Measurements from ENCODE around the gene RNF157. TPM values are rescaled to one million over a fixed set of nuclear protein-coding genes. Genes with fewer than 3 reads are reported as not detected.
A peak's percentile ranks its signal among the peaks of the same experiment; 100 is the strongest.

RNF157 gene
- total and polyA plus RNA-seq, 3 experiments from 2014 or later: 10.7 to 13.9 (median 13.9) TPM

DNA sequence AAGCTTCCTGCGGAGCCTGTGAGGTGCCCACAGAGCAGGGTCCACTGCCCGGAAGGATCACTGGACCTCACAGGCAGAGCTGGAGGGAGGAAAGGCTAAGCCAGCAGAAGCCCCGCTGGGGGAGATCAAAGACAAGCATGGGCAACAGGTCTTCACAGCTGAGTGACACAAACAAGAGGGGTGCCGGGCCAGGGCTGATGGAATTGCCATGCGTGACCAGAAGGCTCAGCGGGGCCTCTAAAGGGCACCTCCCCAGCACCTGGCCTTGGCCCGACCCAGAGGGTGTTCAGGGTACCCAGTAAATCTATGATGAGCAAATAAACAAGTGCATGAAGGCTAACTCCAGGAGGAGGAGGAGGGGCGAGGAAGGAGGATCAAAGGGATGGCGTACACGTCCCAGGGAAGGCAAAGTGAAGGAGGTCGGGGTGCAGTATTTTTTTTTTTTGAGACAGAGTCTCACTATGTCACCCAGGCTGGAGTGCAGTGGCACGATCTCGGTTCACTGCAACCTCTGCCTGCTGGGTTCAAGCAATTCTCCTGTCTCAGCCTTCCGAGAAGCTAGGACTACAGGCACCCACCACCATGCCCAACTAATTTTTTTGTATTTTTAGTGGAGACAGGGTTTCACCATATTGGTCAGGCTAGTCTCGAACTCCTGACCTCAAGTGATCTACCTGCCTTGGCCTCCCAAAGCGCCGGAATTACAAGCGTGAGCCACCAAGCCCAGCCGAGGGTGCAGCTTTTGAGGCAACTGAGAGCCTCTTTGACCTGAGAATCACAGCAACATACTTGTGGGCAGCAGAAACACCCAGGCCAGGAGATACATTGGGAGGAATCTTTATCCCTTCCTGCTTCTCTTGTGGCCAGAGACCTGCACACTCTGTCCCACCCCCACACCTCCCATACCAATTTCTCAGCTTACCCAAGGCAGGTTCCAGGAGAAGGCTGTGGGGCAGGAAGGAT, 120.6 kb downstream of the RNF157 start:
- peaks cover 3 to 10% (median 5%) of the 10 kb centered on the region in 3 donors for H3K4me1 Mint-ChIP-seq
- POLR2A ChIA-PET: interaction anchor here (0.6 kb wide), 1 partner anchor 17 kb away, joined by 4 read pairs; no protein-coding TSS in a partner anchor
- no peak overlapping the region for H3K27ac Mint-ChIP-seq

GRCh38 chr17:76115138-76115754, 125.0 kb downstream of the RNF157 start:
- Mint-ChIP-seq H3K9me3 (no peaks in the 10 kb centered on the region), H3K27ac (no peak overlapping the region), H3K4me1 (no peaks in the 10 kb centered on the region), H3K27me3 (no peaks in the 10 kb centered on the region), H3K4me3 (no peak overlapping the region), H3K36me3 (peaks cover 0 to 2% (median 0%) of the 10 kb centered on the region in 3 donors)
- Histone ChIP-seq H3K9me3 (ENCODE audit: low read length) (no peaks in the 10 kb centered on the region), H3K27me3 (ENCODE audit: insufficient read depth, low read length, poor library complexity, severe bottlenecking) (no peaks in the 10 kb centered on the region), H3K36me3 (ENCODE audit: insufficient read depth, low read length) (no peaks in the 10 kb centered on the region), H3K4me3 (ENCODE audit: low read length) (no peak overlapping the region), H3K4me1 (ENCODE audit: insufficient read depth, low read length) (no peaks in the 10 kb centered on the region), H3K27ac (ENCODE audit: low read depth, low read length) (no peak overlapping the region)
- DNase-seq: no peak
- CTCF ChIA-PET: interaction anchor here (1.3 to 16.0 kb wide), 5 partner anchors 9 to 186 kb away, joined by 3 to 227 read pairs (median 4); partner anchors contain the start of gene EXOC7
- POLR2A ChIA-PET: no interaction called here

More for the DNA sequence above, 120.6 kb downstream of the RNF157 start:
- Mint-ChIP-seq H3K27me3 (no peaks in the 10 kb centered on the region), H3K4me3 (no peak overlapping the region), H3K9me3 (no peaks in the 10 kb centered on the region), H3K36me3 (no peaks in the 10 kb centered on the region)
- Histone ChIP-seq H3K27me3 (ENCODE audit: insufficient read depth, low read length, poor library complexity, severe bottlenecking) (no peaks in the 10 kb centered on the region), H3K27ac (ENCODE audit: low read depth, low read length) (no peak overlapping the region), H3K4me3 (ENCODE audit: low read length) (no peak overlapping the region), H3K4me1 (ENCODE audit: insufficient read depth, low read length) (no peaks in the 10 kb centered on the region), H3K36me3 (ENCODE audit: insufficient read depth, low read length) (no peaks in the 10 kb centered on the region), H3K9me3 (ENCODE audit: low read length) (no peaks in the 10 kb centered on the region)
- DNase-seq: no peak
- CTCF ChIA-PET: interaction anchor here (0.8 to 16.0 kb wide), 13 partner anchors 10 to 265 kb away, joined by 3 to 227 read pairs (median 4); no protein-coding TSS in a partner anchor

GRCh38 chr17:76111956-76112355, 128.3 kb downstream of the RNF157 start:
- Mint-ChIP-seq H3K4me3 (no peak overlapping the region), H3K9me3 (no peaks in the 10 kb centered on the region), H3K27ac (no peak overlapping the region), H3K27me3 (no peaks in the 10 kb centered on the region), H3K36me3 (peaks cover 0 to 2% (median 0%) of the 10 kb centered on the region in 3 donors), H3K4me1 (no peaks in the 10 kb centered on the region)
- no peak for DNase-seq
- ChIA-PET CTCF (interaction anchor here (0.7 to 1.2 kb wide), 3 partner anchors 70 to 168 kb away, joined by 3 to 5 read pairs (median 3); no protein-coding TSS in a partner anchor), POLR2A (no interaction called here)
- H3K9me3 ChIP-seq (ENCODE audit: low read length): no peaks in the 10 kb centered on the region
- no peaks in the 10 kb centered on the region for H3K4me1 ChIP-seq (ENCODE audit: insufficient read depth, low read length)
- H3K27ac ChIP-seq (ENCODE audit: low read depth, low read length): no peak overlapping the region
- no peaks in the 10 kb centered on the region for H3K36me3 ChIP-seq (ENCODE audit: insufficient read depth, low read length)
- H3K27me3 ChIP-seq (ENCODE audit: insufficient read depth, low read length, poor library complexity, severe bottlenecking): no peaks in the 10 kb centered on the region
- no peak overlapping the region for H3K4me3 ChIP-seq (ENCODE audit: low read length)

- Mint-ChIP-seq H3K36me3 (peaks cover 0 to 14% (median 0%) of the 10 kb centered on the region in 3 donors), H3K9me3 (no peaks in the 10 kb centered on the region), H3K4me3 (no peak overlapping the region), H3K27me3 (peaks cover 0 to 2% of the 10 kb centered on the region in 2 donors), H3K4me1 (peaks cover 12 to 22% (median 12%) of the 10 kb centered on the region in 3 donors), H3K27ac (no peak overlapping the region)
- H3K27ac ChIP-seq (ENCODE audit: low read depth, low read length): no peak overlapping the region
- H3K4me1 ChIP-seq (ENCODE audit: insufficient read depth, low read length): peaks cover 12% of the 10 kb centered on the region
- CTCF ChIA-PET: interaction anchor here (0.7 to 6.6 kb wide), 8 partner anchors 11 to 99 kb away, joined by 3 to 30 read pairs (median 3); no protein-coding TSS in a partner anchor
- DNase-seq: no peak
- H3K27me3 ChIP-seq (ENCODE audit: insufficient read depth, low read length, poor library complexity, severe bottlenecking): no peaks in the 10 kb centered on the region
- no peaks in the 10 kb centered on the region for H3K36me3 ChIP-seq (ENCODE audit: insufficient read depth, low read length)
- no peak overlapping the region for H3K4me3 ChIP-seq (ENCODE audit: low read length)
- POLR2A ChIA-PET: no interaction called here
- no peaks in the 10 kb centered on the region for H3K9me3 ChIP-seq (ENCODE audit: low read length)
Observed at GRCh38 chr17:76107509-76107908, 132.8 kb downstream of the RNF157 start.

- peaks cover 0 to 2% of the 10 kb centered on the region in 2 donors for H3K27me3 Mint-ChIP-seq
- ChIA-PET POLR2A (interaction anchor here (1.0 kb wide), 1 partner anchor 173 kb away, joined by 3 read pairs; no protein-coding TSS in a partner anchor), CTCF (interaction anchor here (0.7 to 6.6 kb wide), 6 partner anchors 11 to 173 kb away, joined by 3 to 30 read pairs (median 4); no protein-coding TSS in a partner anchor)
- peaks cover 15 to 28% (median 18%) of the 10 kb centered on the region in 3 donors for H3K4me1 Mint-ChIP-seq
- no peaks in the 10 kb centered on the region for H3K9me3 Mint-ChIP-seq
- no peaks in the 10 kb centered on the region for H3K36me3 ChIP-seq (ENCODE audit: insufficient read depth, low read length)
- no peaks in the 10 kb centered on the region for H3K27me3 ChIP-seq (ENCODE audit: insufficient read depth, low read length, poor library complexity, severe bottlenecking)
- no peak for DNase-seq
- H3K36me3 Mint-ChIP-seq: peaks cover 0 to 17% (median 0%) of the 10 kb centered on the region in 3 donors
- H3K9me3 ChIP-seq (ENCODE audit: low read length): no peaks in the 10 kb centered on the region
- peak overlapping the region in 1 of 7 donors; percentile 60 for H3K4me3 Mint-ChIP-seq
- H3K4me3 ChIP-seq (ENCODE audit: low read length): no peak overlapping the region
- H3K4me1 ChIP-seq (ENCODE audit: insufficient read depth, low read length): peaks cover 17% of the 10 kb centered on the region
- no peak overlapping the region for H3K27ac Mint-ChIP-seq
- H3K27ac ChIP-seq (ENCODE audit: low read depth, low read length): no peak overlapping the region
Observed at GRCh38 chr17:76106703-76107102, 133.6 kb downstream of the RNF157 start.

DNA sequence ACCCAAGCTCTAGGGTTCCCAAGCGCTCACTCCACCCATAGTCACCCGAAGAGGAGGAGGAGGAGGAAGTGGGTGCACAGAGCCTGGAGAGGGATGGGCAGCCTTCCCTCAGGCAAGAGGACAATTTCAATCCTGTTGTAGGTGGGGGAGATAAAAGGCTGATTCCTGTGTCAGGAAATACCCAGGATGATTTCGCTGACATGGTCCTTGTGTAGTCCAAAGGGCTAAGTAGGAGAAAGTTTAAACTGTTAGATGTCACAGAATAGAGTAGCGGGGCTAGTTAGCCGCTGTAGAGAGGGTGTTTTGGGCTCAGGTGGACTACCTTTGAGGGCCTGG, 135.4 kb downstream of the RNF157 start:
- ChIA-PET POLR2A (interaction anchor here (0.6 to 1.0 kb wide), 3 partner anchors 10 to 250 kb away, joined by 4 to 10 read pairs (median 5); partner anchors contain the start of genes PRPSAP1 and WBP2), CTCF (interaction anchor here (1.2 to 6.6 kb wide), 7 partner anchors 11 to 401 kb away, joined by 3 to 30 read pairs (median 3); no protein-coding TSS in a partner anchor)
- Mint-ChIP-seq H3K4me1 (peaks cover 23 to 39% (median 29%) of the 10 kb centered on the region in 3 donors), H3K4me3 (peak overlapping the region; percentile 41 to 98 (median 56)), H3K9me3 (no peaks in the 10 kb centered on the region), H3K27ac (peak overlapping the region in 7 of 8 donors; percentile 54 to 87 (median 73)), H3K27me3 (peaks cover 0 to 2% of the 10 kb centered on the region in 2 donors), H3K36me3 (peaks cover 0 to 30% (median 6%) of the 10 kb centered on the region in 3 donors)
- Histone ChIP-seq H3K36me3 (ENCODE audit: insufficient read depth, low read length) (peaks cover 5% of the 10 kb centered on the region), H3K27ac (ENCODE audit: low read depth, low read length) (no peak overlapping the region), H3K4me3 (ENCODE audit: low read length) (no peak overlapping the region), H3K4me1 (ENCODE audit: insufficient read depth, low read length) (peaks cover 17% of the 10 kb centered on the region), H3K27me3 (ENCODE audit: insufficient read depth, low read length, poor library complexity, severe bottlenecking) (no peaks in the 10 kb centered on the region), H3K9me3 (ENCODE audit: low read length) (no peaks in the 10 kb centered on the region)
- no peak for DNase-seq

- H3K4me3 Mint-ChIP-seq: peak overlapping the region; percentile 92 to 98 (median 96)
- peaks cover 0 to 2% of the 10 kb centered on the region in 2 donors for H3K27me3 Mint-ChIP-seq
- Histone ChIP-seq H3K4me3 (ENCODE audit: low read length) (peak overlapping the region; percentile 77), H3K27ac (ENCODE audit: low read depth, low read length) (peak overlapping the region; percentile 70), H3K9me3 (ENCODE audit: low read length) (no peaks in the 10 kb centered on the region), H3K27me3 (ENCODE audit: insufficient read depth, low read length, poor library complexity, severe bottlenecking) (no peaks in the 10 kb centered on the region), H3K4me1 (ENCODE audit: insufficient read depth, low read length) (peaks cover 17% of the 10 kb centered on the region), H3K36me3 (ENCODE audit: insufficient read depth, low read length) (peaks cover 5% of the 10 kb centered on the region)
- DNase-seq: no peak
- H3K4me1 Mint-ChIP-seq: peaks cover 23 to 40% (median 34%) of the 10 kb centered on the region in 3 donors
- ChIA-PET POLR2A (interaction anchor here (0.6 to 1.6 kb wide), 4 partner anchors 10 to 249 kb away, joined by 4 to 10 read pairs (median 4); partner anchors contain the start of genes PRPSAP1 and WBP2), CTCF (interaction anchor here (0.8 to 6.6 kb wide), 10 partner anchors 11 to 401 kb away, joined by 3 to 30 read pairs (median 3); no protein-coding TSS in a partner anchor)
- peak overlapping the region; percentile 73 to 99 (median 97) for H3K27ac Mint-ChIP-seq
- peaks cover 0 to 36% (median 7%) of the 10 kb centered on the region in 3 donors for H3K36me3 Mint-ChIP-seq
- H3K9me3 Mint-ChIP-seq: no peaks in the 10 kb centered on the region
Observed at GRCh38 chr17:76104140-76104895, 136.0 kb downstream of the RNF157 start.

Measured in CD8-positive, alpha-beta memory T cell (primary cell).